WTC11 (cell line): ENCODE results near the gene ARHGEF39. TPM values are rescaled to one million over a fixed set of nuclear protein-coding genes. Genes with fewer than 3 reads are reported as not detected.

Experiments used
- ATAC-seq: fragments of 200-7000 bp; cut with Tn5 transposase; 2 replicates; pipeline ENCODE4 v1.10.0; 2021; ENCODE audit warnings: mild to moderate bottlenecking, moderate library complexity
- CTCF ChIA-PET: fragments of 300-600 bp; sonication (Branson Sonifier 250); formaldehyde crosslinking; loops from one replicate; lab custom pipeline; 2021; ENCODE audit warnings: antibody characterized with exemption; lab: Charles Lee
- POLR2A ChIA-PET: fragments of 350-600 bp; sonication (Branson Sonifier 250); formaldehyde crosslinking; loops from one replicate; lab custom pipeline; 2021; ENCODE audit warnings: antibody characterized with exemption; lab: Charles Lee
- DNase-seq: peaks from one replicate; pipeline ENCODE4 v3.0.0; 2021; ENCODE audit warnings: low spot score
- H3K27ac Mint-ChIP-seq: 2 replicates; pipeline ENCODE4 v1.8.0; 2021; ENCODE audit warnings: mixed read lengths
- H3K27me3 Mint-ChIP-seq: 2 replicates; pipeline ENCODE4 v1.8.0; 2021; ENCODE audit warnings: low read depth, mild to moderate bottlenecking, moderate library complexity, mixed read lengths
- H3K36me3 Mint-ChIP-seq: 2 replicates; pipeline ENCODE4 v1.8.0; 2021; ENCODE audit warnings: mixed read lengths
- H3K4me1 Mint-ChIP-seq: 2 replicates; pipeline ENCODE4 v1.8.0; 2022; ENCODE audit warnings: mixed read lengths
- H3K4me3 Mint-ChIP-seq: 2 replicates; pipeline ENCODE4 v1.8.0; 2021; ENCODE audit warnings: mild to moderate bottlenecking, moderate library complexity, mixed read lengths
- H3K9me3 Mint-ChIP-seq: 2 replicates; pipeline ENCODE4 v1.8.0; 2021; ENCODE audit warnings: mixed read lengths
- AFF4 ChIP-seq: sonication (generic); formaldehyde crosslinking; IDR thresholded peaks from 2 replicates; pipeline ENCODE4 v1.8.1; 2023; ENCODE audit warnings: mild to moderate bottlenecking, missing genetic modification reagents, borderline replicate concordance
- CREM ChIP-seq: sonication (generic); formaldehyde crosslinking; IDR thresholded peaks from 2 replicates; pipeline ENCODE4 v1.8.1; 2022; ENCODE audit warnings: mild to moderate bottlenecking, missing genetic modification reagents, moderate library complexity
- E2F1 ChIP-seq: sonication (generic); formaldehyde crosslinking; IDR thresholded peaks from 2 replicates; pipeline ENCODE4 v1.8.0; 2022; ENCODE audit warnings: mild to moderate bottlenecking, missing genetic modification reagents
- ESRRA ChIP-seq: sonication (generic); formaldehyde crosslinking; IDR thresholded peaks from 2 replicates; pipeline ENCODE4 v1.8.1; 2022; ENCODE audit warnings: mild to moderate bottlenecking, missing genetic modification reagents, borderline replicate concordance
- FOXP1 ChIP-seq: sonication (generic); formaldehyde crosslinking; IDR thresholded peaks from 2 replicates; pipeline ENCODE4 v1.8.0; 2022; ENCODE audit warnings: missing genetic modification reagents, mild to moderate bottlenecking, moderate library complexity, borderline replicate concordance
- GRHL2 ChIP-seq: fragments of 250-450 bp; sonication (Bioruptor Pico); IDR thresholded peaks from 2 replicates; pipeline ENCODE4 v1.8.0; 2022; ENCODE audit warnings: mild to moderate bottlenecking, moderate library complexity; ENCODE audit not compliant: insufficient replicate concordance, severe bottlenecking
- MXD4 ChIP-seq: fragments of 250-450 bp; sonication (Bioruptor Pico); IDR thresholded peaks from 2 replicates; pipeline ENCODE4 v1.8.0; 2021; ENCODE audit warnings: mild to moderate bottlenecking, moderate library complexity, borderline replicate concordance
- PRDM15 ChIP-seq: sonication (generic); formaldehyde crosslinking; IDR thresholded peaks from 2 replicates; pipeline ENCODE4 v1.8.0; 2022; ENCODE audit warnings: missing genetic modification reagents
- PREB ChIP-seq: sonication (generic); formaldehyde crosslinking; IDR thresholded peaks from 2 replicates; pipeline ENCODE4 v1.8.1; 2022; ENCODE audit warnings: mild to moderate bottlenecking, missing genetic modification reagents, moderate library complexity, borderline replicate concordance
- SMAD3 ChIP-seq: sonication (generic); formaldehyde crosslinking; IDR thresholded peaks from 2 replicates; pipeline ENCODE4 v1.8.0; 2022; ENCODE audit warnings: missing genetic modification reagents, mild to moderate bottlenecking, borderline replicate concordance
- SOX15 ChIP-seq: fragments of 250-450 bp; sonication (Bioruptor Pico); IDR thresholded peaks from 2 replicates; pipeline ENCODE4 v1.9.0; 2021; ENCODE audit warnings: mild to moderate bottlenecking
- SP1 ChIP-seq: sonication (generic); formaldehyde crosslinking; conservative IDR thresholded peaks from 2 replicates; pipeline ENCODE4 v1.8.1; 2022; ENCODE audit warnings: missing genetic modification reagents
- USF2 ChIP-seq: sonication (generic); formaldehyde crosslinking; IDR thresholded peaks from 2 replicates; pipeline ENCODE4 v1.8.1; 2023; ENCODE audit warnings: mild to moderate bottlenecking, missing genetic modification reagents, moderate library complexity
- ZBTB21 ChIP-seq: sonication (generic); formaldehyde crosslinking; IDR thresholded peaks from 2 replicates; pipeline ENCODE4 v1.8.1; 2023; ENCODE audit warnings: mild to moderate bottlenecking, missing genetic modification reagents, borderline replicate concordance
- ZNF232 ChIP-seq: sonication (generic); formaldehyde crosslinking; IDR thresholded peaks from 2 replicates; pipeline ENCODE4 v1.8.0; 2022; ENCODE audit warnings: mild to moderate bottlenecking, missing genetic modification reagents
- ZNF425 ChIP-seq: fragments of 250-450 bp; sonication (Bioruptor Pico); conservative IDR thresholded peaks from 2 replicates; pipeline ENCODE4 v1.9.0; 2021; ENCODE audit warnings: mild to moderate bottlenecking
- ZNF532 ChIP-seq: fragments of 250-450 bp; sonication (Bioruptor Pico); IDR thresholded peaks from 2 replicates; pipeline ENCODE4 v1.9.0; 2021; ENCODE audit warnings: mild to moderate bottlenecking, borderline replicate concordance
- total RNA-seq: library from RNA; stranded (reverse); gene quantifications from 3 replicates; pipeline ENCODE4 v1.2.3, GENCODE V29; 2021

ARHGEF39 gene
- total RNA-seq, 1 experiment from 2014 or later: 23.8 TPM

- Mint-ChIP-seq H3K4me1 (peaks cover 5% of the 10 kb centered on the region; the same call in 1 of the 2 replicates), H3K27me3 (peaks cover 21% of the 10 kb centered on the region), H3K36me3 (no peaks in the 10 kb centered on the region), H3K4me3 (no peak overlapping the region), H3K9me3 (no peaks in the 10 kb centered on the region), H3K27ac (no peak overlapping the region)
- no peak for ATAC-seq
- no peak for DNase-seq
- ChIA-PET POLR2A (no interaction called here), CTCF (interaction anchor here (1.0 to 3.1 kb wide), 5 partner anchors 10 to 120 kb away, joined by 3 to 42 read pairs (median 4); partner anchors contain the start of gene RUSC2)
- TF ChIP-seq ZBTB21 (CRISPR knock-in tag) (no peak), MXD4 (CRISPR knock-in tag) (no peak), E2F1 (CRISPR knock-in tag) (no peak), PRDM15 (CRISPR knock-in tag) (no peak), PREB (CRISPR knock-in tag) (no peak), AFF4 (CRISPR knock-in tag) (no peak), SMAD3 (CRISPR knock-in tag) (no peak), CREM (CRISPR knock-in tag) (no peak), ZNF232 (no peak), ESRRA (CRISPR knock-in tag) (no peak), FOXP1 (CRISPR knock-in tag) (no peak), GRHL2 (no peak), SOX15 (CRISPR knock-in tag) (no peak), USF2 (CRISPR knock-in tag) (no peak), SP1 (no peak), ZNF425 (CRISPR knock-in tag) (no peak), ZNF532 (CRISPR knock-in tag) (no peak)
Measured at GRCh38 chr9:35609820-35610163, 55.2 kb downstream of the ARHGEF39 start.
